Measurements from ENCODE around the gene SAP30BP.

SAP30BP gene

GRCh38 chr17:75752802-75753513 is 85.8 kb downstream of the SAP30BP start:
- H3K4me3 ChIP-seq (ENCODE audit: low read depth in 1 of 2, low read length in 2 of 2), result peak overlapping the region in 1 of 2 experiments; percentile 56; a peak in 2 of 4 replicates
- DNase-seq (no peak), ATAC-seq (ENCODE audit: insufficient read depth, low read depth) (no peak)
- H3K4me1 ChIP-seq (ENCODE audit: insufficient read depth, low read length), result peaks cover 30% of the 10 kb centered on the region
- H3K4me2 ChIP-seq (ENCODE audit: insufficient read depth, low read length), result peak overlapping the region; percentile 77
- TF ChIP-seq CTCF (IDR thresholded peaks at IDR 0.05; ENCODE audit: borderline replicate concordance, extremely low read depth, low read length, poor library complexity, severe bottlenecking), result peak; percentile 11
- TF ChIP-seq EZH2 (IDR thresholded peaks at IDR 0.05; ENCODE audit: borderline replicate concordance, low read depth, low read length, severe bottlenecking), result no peak
- H4K20me1 ChIP-seq (ENCODE audit: insufficient read depth, low read length), result no peaks in the 10 kb centered on the region
- no peaks in the 10 kb centered on the region for H3K79me2 ChIP-seq (ENCODE audit: insufficient read depth, low read length)
- peak overlapping the region; percentile 78 for H3K9ac ChIP-seq (ENCODE audit: low read depth, low read length)
- H3K27me3 ChIP-seq (ENCODE audit: insufficient read depth, low read length, poor library complexity), result no peaks in the 10 kb centered on the region
- H3K9me3 ChIP-seq (ENCODE audit: insufficient read depth, low read length, severe bottlenecking), result no peaks in the 10 kb centered on the region
- H2AFZ ChIP-seq (ENCODE audit: low read depth, low read length), result peak overlapping the region; percentile 91
- no peak overlapping the region; the same call in 1 of the 2 replicates for H3K27ac ChIP-seq (ENCODE audit: low read length)
- H3K36me3 ChIP-seq (ENCODE audit: insufficient read depth, low read length), result peaks cover 9% of the 10 kb centered on the region

- Histone ChIP-seq H3K27me3 (ENCODE audit: insufficient read depth, low read length, poor library complexity) (no peaks in the 10 kb centered on the region), H3K4me2 (ENCODE audit: insufficient read depth, low read length) (peak overlapping the region; percentile 77), H3K9me3 (ENCODE audit: insufficient read depth, low read length, severe bottlenecking) (no peaks in the 10 kb centered on the region), H3K36me3 (ENCODE audit: insufficient read depth, low read length) (peaks cover 11% of the 10 kb centered on the region), H3K27ac (ENCODE audit: low read length) (peak overlapping the region; percentile 67), H2AFZ (ENCODE audit: low read depth, low read length) (peak overlapping the region; percentile 91), H3K79me2 (ENCODE audit: insufficient read depth, low read length) (no peaks in the 10 kb centered on the region), H3K9ac (ENCODE audit: low read depth, low read length) (peak overlapping the region; percentile 78), H3K4me3 (ENCODE audit: low read depth in 1 of 2, low read length in 2 of 2) (peak overlapping the region; percentile 6 to 56; a peak in 3 of 4 replicates), H4K20me1 (ENCODE audit: insufficient read depth, low read length) (no peaks in the 10 kb centered on the region), H3K4me1 (ENCODE audit: insufficient read depth, low read length) (peaks cover 29% of the 10 kb centered on the region)
- DNase-seq (peak; percentile 80), ATAC-seq (ENCODE audit: insufficient read depth, low read depth) (peak; percentile 81)
- TF ChIP-seq CTCF (IDR thresholded peaks at IDR 0.05; ENCODE audit: borderline replicate concordance, extremely low read depth, low read length, poor library complexity, severe bottlenecking) (peak; percentile 82), EZH2 (IDR thresholded peaks at IDR 0.05; ENCODE audit: borderline replicate concordance, low read depth, low read length, severe bottlenecking) (no peak)
Measured at GRCh38 chr17:75753514-75754377, 86.6 kb downstream of the SAP30BP start.

- Histone ChIP-seq H3K4me3 (ENCODE audit: low read depth in 1 of 2, low read length in 2 of 2) (peak overlapping the region in 1 of 2 experiments; percentile 56; a peak in 2 of 4 replicates), H3K4me1 (ENCODE audit: insufficient read depth, low read length) (peaks cover 27% of the 10 kb centered on the region), H4K20me1 (ENCODE audit: insufficient read depth, low read length) (no peaks in the 10 kb centered on the region), H3K27me3 (ENCODE audit: insufficient read depth, low read length, poor library complexity) (no peaks in the 10 kb centered on the region), H3K9ac (ENCODE audit: low read depth, low read length) (peak overlapping the region; percentile 78), H3K4me2 (ENCODE audit: insufficient read depth, low read length) (peak overlapping the region; percentile 77), H3K27ac (ENCODE audit: low read length) (peak overlapping the region; percentile 67), H2AFZ (ENCODE audit: low read depth, low read length) (peak overlapping the region; percentile 91), H3K36me3 (ENCODE audit: insufficient read depth, low read length) (peaks cover 11% of the 10 kb centered on the region), H3K9me3 (ENCODE audit: insufficient read depth, low read length, severe bottlenecking) (no peaks in the 10 kb centered on the region), H3K79me2 (ENCODE audit: insufficient read depth, low read length) (no peaks in the 10 kb centered on the region)
- TF ChIP-seq EZH2 (IDR thresholded peaks at IDR 0.05; ENCODE audit: borderline replicate concordance, low read depth, low read length, severe bottlenecking) (no peak), CTCF (IDR thresholded peaks at IDR 0.05; ENCODE audit: borderline replicate concordance, extremely low read depth, low read length, poor library complexity, severe bottlenecking) (no peak)
- ATAC-seq (ENCODE audit: insufficient read depth, low read depth), result no peak
- DNase-seq, result no peak
Measured at GRCh38 chr17:75754378-75755204, 87.5 kb downstream of the SAP30BP start.
